ENCODE data around the gene STX1A. TPM values are rescaled to one million over a fixed set of nuclear protein-coding genes. Genes with fewer than 3 reads are reported as not detected.

Gene STX1A
- total and polyA plus RNA-seq, 12 donors = 0.88 to 3.4 (median 2.1) TPM

- H3K9me3 ChIP-seq = no peaks in the 10 kb centered on the region
- no peak for ATAC-seq
- TF ChIP-seq CTCF (IDR thresholded peaks at IDR 0.05) = no peak
- H3K27ac ChIP-seq = no peak overlapping the region
- no peaks in the 10 kb centered on the region for H3K36me3 ChIP-seq
- WGBS, 2 donors = 77 to 94% methylated on average over 1 of the region's 1 CpG
- no peak for DNase-seq
- peaks cover 0 to 23% (median 6%) of the 10 kb centered on the region in 9 donors for H3K4me1 ChIP-seq
- H3K4me3 ChIP-seq = no peak overlapping the region
- intact Hi-C loops (cut with DNase I) = loop anchor here in 1 of 10 donors (5.0 kb wide), 1 partner anchor 40 kb away; no protein-coding TSS in a partner anchor
- peaks cover 0 to 30% (median 0%) of the 10 kb centered on the region in 7 donors for H3K27me3 ChIP-seq
Measured at GRCh38 chr7:73712773-73713172, 6.7 kb downstream of the STX1A start.

- no peak for TF ChIP-seq CTCF (IDR thresholded peaks at IDR 0.05)
- intact Hi-C loops (cut with DNase I) = no loop called here
- peaks cover 0 to 9% (median 0%) of the 10 kb centered on the region in 7 donors for H3K27me3 ChIP-seq
- H3K27ac ChIP-seq = no peak overlapping the region
- 92 to 96% methylated on average over 16 of the region's 16 CpGs for WGBS, 2 donors
- H3K4me1 ChIP-seq = peaks cover 0 to 6% (median 0%) of the 10 kb centered on the region in 9 donors
- no peaks in the 10 kb centered on the region for H3K36me3 ChIP-seq
- ATAC-seq (no peak), DNase-seq (no peak)
- H3K4me3 ChIP-seq = no peak overlapping the region
- H3K9me3 ChIP-seq = no peaks in the 10 kb centered on the region
Measured at GRCh38 chr7:73708961-73709549, 10.4 kb downstream of the STX1A start.

- intact Hi-C loops (cut with DNase I) = no loop called here
- no peak overlapping the region for H3K4me3 ChIP-seq
- ATAC-seq (no peak), DNase-seq (peak in 1 of 2 donors; percentile 42)
- WGBS, 2 donors = 81 to 85% methylated on average over 15 of the region's 15 CpGs
- TF ChIP-seq CTCF (IDR thresholded peaks at IDR 0.05) = no peak
- H3K27me3 ChIP-seq = no peaks in the 10 kb centered on the region
- peaks cover 0 to 6% (median 0%) of the 10 kb centered on the region in 9 donors for H3K4me1 ChIP-seq
- no peak overlapping the region for H3K27ac ChIP-seq
- H3K36me3 ChIP-seq = peaks cover 0 to 6% (median 0%) of the 10 kb centered on the region in 9 donors
- no peaks in the 10 kb centered on the region for H3K9me3 ChIP-seq
Measured at GRCh38 chr7:73707045-73707631, 12.3 kb downstream of the STX1A start.

- Histone ChIP-seq H3K4me1 (peaks cover 0 to 6% (median 0%) of the 10 kb centered on the region in 9 donors), H3K27ac (no peak overlapping the region), H3K9me3 (no peaks in the 10 kb centered on the region), H3K27me3 (no peaks in the 10 kb centered on the region), H3K36me3 (peaks cover 0 to 12% (median 0%) of the 10 kb centered on the region in 9 donors), H3K4me3 (no peak overlapping the region)
- no peak for TF ChIP-seq CTCF (IDR thresholded peaks at IDR 0.05)
- intact Hi-C loops (cut with DNase I) = no loop called here
- DNase-seq = no peak
- no peak for ATAC-seq
- 82 to 83% methylated on average over 25 of the region's 25 CpGs for WGBS, 2 donors
Measured at GRCh38 chr7:73706126-73707044, 13.1 kb downstream of the STX1A start.
